Activated CD8-positive, alpha-beta T cell treated with anti-CD3 and anti-CD28 coated beads for 36 hours (primary cell): ENCODE data around the gene TEKT1. TPM values are rescaled to one million over a fixed set of nuclear protein-coding genes. Genes with fewer than 3 reads are reported as not detected.
A peak's percentile ranks its signal among the peaks of the same experiment; 100 is the strongest.
"Not testable (repeated sequence)": the region's sequence is repeated elsewhere in the genome, so short reads cannot be mapped to it uniquely, and the experiment has no call there.

Experiments
- ATAC-seq: fragments of 200-7000 bp; cut with Tn5 transposase; one replicate; pipeline ENCODE4 v1.10.0; 2021; ENCODE audit warnings: mild to moderate bottlenecking, moderate library complexity
- CTCF ChIA-PET: fragments of 350-600 bp; sonication (Branson Sonifier 250); formaldehyde crosslinking; loops from one replicate; lab custom pipeline; 2021; ENCODE audit warnings: antibody characterized with exemption; lab: Charles Lee
- POLR2A ChIA-PET: fragments of 350-600 bp; sonication (Branson Sonifier 250); formaldehyde crosslinking; loops from one replicate; lab custom pipeline; 2021; ENCODE audit warnings: antibody characterized with exemption; lab: Charles Lee
- DNase-seq: peaks from one replicate; pipeline ENCODE4 v3.0.0-alpha.2; 2020
- H3K27ac Mint-ChIP-seq: one replicate; pipeline ENCODE4 v1.8.0; 2021; ENCODE audit warnings: mild to moderate bottlenecking, mixed read lengths
- H3K27me3 Mint-ChIP-seq: one replicate; pipeline ENCODE4 v1.8.0; 2021; ENCODE audit warnings: mixed read lengths
- H3K36me3 Mint-ChIP-seq: one replicate; pipeline ENCODE4 v1.8.0; 2021; ENCODE audit warnings: low read depth, mixed read lengths
- H3K4me1 Mint-ChIP-seq: one replicate; pipeline ENCODE4 v1.8.0; 2021; ENCODE audit warnings: low read depth, mixed read lengths
- H3K4me3 Mint-ChIP-seq: one replicate; pipeline ENCODE4 v1.8.0; 2021; ENCODE audit warnings: mild to moderate bottlenecking, moderate library complexity, mixed read lengths
- H3K9me3 Mint-ChIP-seq: one replicate; pipeline ENCODE4 v1.8.0; 2021; ENCODE audit warnings: mixed read lengths
- intact Hi-C: fragments of 100-400 bp; cut with micrococcal nuclease; formaldehyde crosslinking; loops from one replicate; pipeline ENCODE4 v1.10.0; 2022
- total RNA-seq, 2 experiments: library from RNA; stranded (reverse); gene quantifications; one replicate each; pipeline ENCODE4 v1.2.3, GENCODE V29; 2021
- TF ChIP-seq, protein P1 (sequence below): fragments of 200-600 bp; IDR thresholded peaks from one replicate; pipeline ENCODE4 v1.8.0; 2022; ENCODE audit warnings: antibody characterized with exemption, mild to moderate bottlenecking

Gene TEKT1
- not detected for total RNA-seq

DNA sequence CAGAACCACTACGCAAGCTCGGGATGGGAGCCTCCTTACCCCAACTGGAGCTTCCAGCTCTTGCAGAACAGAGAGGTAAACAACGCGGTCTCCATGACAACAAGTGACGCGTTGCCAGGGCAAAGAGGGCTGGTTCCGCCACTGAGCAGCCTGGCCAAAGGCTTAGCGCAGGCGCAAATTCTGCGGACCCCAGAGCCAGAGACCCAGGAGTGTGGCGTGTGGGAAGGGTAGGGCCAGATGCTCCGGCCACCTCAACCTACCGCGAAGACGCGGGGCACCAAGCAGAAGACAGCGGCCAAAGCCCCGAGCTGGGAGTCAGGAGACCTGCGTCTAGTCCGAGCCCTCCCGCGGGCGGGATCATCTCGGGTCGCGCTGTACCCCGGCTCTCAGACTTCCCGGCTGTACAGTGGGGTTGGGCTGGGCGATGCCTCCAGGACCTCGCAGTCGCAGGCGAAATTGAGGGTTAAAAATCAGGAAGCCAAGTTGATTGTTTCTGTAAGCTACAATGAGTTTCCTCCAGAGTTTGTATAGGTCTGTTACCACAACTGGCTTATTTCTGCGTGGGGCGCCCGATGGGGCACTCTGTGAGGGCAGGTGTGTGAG lies at the start of gene TEKT1:
Gene TEKT1, minus strand, starts transcription at position 69 of the 603 bp plus-strand sequence. CDS start 1,353 bp downstream, outside the sequence.
- Mint-ChIP-seq H3K4me3 (peak within 1 kb of the TSS; percentile 59), H3K27me3 (peaks cover 44% of the 10 kb centered on the region), H3K27ac (no peak within 1 kb of the TSS), H3K9me3 (no peaks in the 10 kb centered on the region), H3K4me1 (peaks cover 12% of the 10 kb centered on the region), H3K36me3 (no peaks in the 10 kb centered on the region)
- intact Hi-C loops, result no loop called here
- ChIA-PET POLR2A (no interaction called here), CTCF (interaction anchor here (0.7 to 2.1 kb wide), 5 partner anchors 12 to 166 kb away, joined by 3 to 11 read pairs (median 4); no protein-coding TSS in a partner anchor)
- ATAC-seq (peak; percentile 80), DNase-seq (peak; percentile 79)
- TF ChIP-seq, protein P1, sequence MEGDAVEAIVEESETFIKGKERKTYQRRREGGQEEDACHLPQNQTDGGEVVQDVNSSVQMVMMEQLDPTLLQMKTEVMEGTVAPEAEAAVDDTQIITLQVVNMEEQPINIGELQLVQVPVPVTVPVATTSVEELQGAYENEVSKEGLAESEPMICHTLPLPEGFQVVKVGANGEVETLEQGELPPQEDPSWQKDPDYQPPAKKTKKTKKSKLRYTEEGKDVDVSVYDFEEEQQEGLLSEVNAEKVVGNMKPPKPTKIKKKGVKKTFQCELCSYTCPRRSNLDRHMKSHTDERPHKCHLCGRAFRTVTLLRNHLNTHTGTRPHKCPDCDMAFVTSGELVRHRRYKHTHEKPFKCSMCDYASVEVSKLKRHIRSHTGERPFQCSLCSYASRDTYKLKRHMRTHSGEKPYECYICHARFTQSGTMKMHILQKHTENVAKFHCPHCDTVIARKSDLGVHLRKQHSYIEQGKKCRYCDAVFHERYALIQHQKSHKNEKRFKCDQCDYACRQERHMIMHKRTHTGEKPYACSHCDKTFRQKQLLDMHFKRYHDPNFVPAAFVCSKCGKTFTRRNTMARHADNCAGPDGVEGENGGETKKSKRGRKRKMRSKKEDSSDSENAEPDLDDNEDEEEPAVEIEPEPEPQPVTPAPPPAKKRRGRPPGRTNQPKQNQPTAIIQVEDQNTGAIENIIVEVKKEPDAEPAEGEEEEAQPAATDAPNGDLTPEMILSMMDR, result no peak

DNA sequence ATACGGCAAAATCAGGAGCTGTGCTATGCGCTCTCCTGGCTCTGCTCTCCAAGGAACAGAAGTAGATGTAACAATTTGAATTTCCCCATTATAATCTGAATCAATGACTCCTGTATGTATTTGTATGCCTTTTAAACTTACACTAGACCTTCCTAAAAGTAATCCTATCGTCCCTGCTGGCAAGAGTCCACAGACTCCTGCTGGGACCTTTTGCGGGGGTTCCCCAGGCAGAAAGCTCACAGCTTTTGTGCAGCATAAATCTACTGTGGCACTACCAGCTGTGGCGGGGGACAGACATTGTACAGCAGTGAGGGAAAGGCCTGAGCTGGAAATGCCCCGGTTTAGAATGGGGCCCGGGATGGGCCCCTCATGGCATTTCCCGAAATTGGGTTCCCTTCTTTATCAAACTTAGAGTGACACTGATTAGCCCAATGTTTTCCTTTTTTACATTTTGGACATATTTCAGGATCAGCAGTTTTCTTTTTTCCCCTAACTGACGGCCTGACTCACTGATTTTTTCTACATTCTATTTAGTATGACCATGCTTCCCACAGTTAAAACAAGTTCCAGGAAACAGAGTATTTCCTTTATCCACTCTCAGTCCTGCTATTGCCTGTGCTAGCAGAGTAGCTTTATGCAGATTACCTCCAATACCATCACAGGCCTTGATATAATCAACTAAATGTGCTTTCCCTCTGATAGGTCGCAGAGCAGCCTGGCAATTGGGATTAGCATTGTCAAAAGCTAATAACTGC lies 47.9 kb upstream of the TEKT1 start:
- H3K4me1 Mint-ChIP-seq, ATAC-seq, H3K27me3 Mint-ChIP-seq, POLR2A ChIA-PET, H3K27ac Mint-ChIP-seq, DNase-seq, H3K4me3 Mint-ChIP-seq, H3K36me3 Mint-ChIP-seq, intact Hi-C loops: not testable (repeated sequence)
- H3K9me3 Mint-ChIP-seq, result peaks cover 12% of the 10 kb centered on the region
- CTCF ChIA-PET, result interaction anchor here (0.9 to 1.4 kb wide), 4 partner anchors 14 to 36 kb away, joined by 3 read pairs; no protein-coding TSS in a partner anchor

DNA sequence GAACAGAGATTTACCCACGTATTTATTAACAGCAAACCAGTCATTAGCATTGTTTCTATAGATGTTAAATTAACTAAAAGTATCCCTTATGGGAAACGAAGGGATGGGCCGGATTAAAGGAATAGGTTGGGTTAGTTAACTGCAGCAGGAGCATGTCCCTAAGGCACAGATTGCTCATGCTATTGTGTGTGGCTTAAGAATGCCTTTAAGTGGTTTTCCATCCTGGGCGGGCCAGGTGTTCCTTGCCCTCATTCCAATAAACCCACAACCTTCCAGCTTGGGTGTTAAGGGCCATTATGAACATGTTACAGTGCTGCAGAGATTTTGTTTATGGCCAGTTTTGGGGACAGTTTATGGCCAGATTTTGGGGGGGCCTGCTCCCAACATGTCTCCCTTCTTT lies 43.7 kb upstream of the TEKT1 start:
- H3K9me3 Mint-ChIP-seq, POLR2A ChIA-PET, ATAC-seq, H3K36me3 Mint-ChIP-seq, intact Hi-C loops, H3K27ac Mint-ChIP-seq, H3K4me1 Mint-ChIP-seq, H3K4me3 Mint-ChIP-seq, H3K27me3 Mint-ChIP-seq, DNase-seq: not testable (repeated sequence)
- CTCF ChIA-PET, result interaction anchor here (2.3 kb wide), 1 partner anchor 32 kb away, joined by 6 read pairs; no protein-coding TSS in a partner anchor

DNA sequence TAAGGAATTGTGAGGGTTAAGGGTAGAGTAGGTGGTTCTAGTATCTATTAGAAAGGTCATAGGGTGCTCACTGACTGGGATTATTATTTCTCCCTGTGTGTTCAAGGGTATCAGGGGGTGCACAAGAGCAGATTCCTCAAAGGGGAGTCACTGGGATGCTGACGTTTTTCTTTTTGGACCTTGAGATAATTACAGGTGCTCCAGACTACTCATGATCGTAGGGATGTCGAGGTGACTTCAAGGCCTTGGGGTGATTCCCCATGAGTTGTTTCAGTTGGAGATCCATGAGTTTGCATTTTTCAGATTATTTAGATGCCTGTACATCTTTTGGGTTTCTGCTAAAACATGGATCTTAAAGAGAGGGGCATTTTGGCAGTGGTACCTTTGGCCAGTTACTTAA lies 41.4 kb upstream of the TEKT1 start:
- TF ChIP-seq, protein P1, result no peak
- Mint-ChIP-seq H3K27me3 (peaks cover 8% of the 10 kb centered on the region), H3K27ac (no peak overlapping the region), H3K4me1 (no peaks in the 10 kb centered on the region), H3K9me3 (no peaks in the 10 kb centered on the region), H3K4me3 (no peak overlapping the region), H3K36me3 (no peaks in the 10 kb centered on the region)
- ChIA-PET CTCF (interaction anchor here (1.5 to 2.3 kb wide), 2 partner anchors 30 to 38 kb away, joined by 4 to 6 read pairs; no protein-coding TSS in a partner anchor), POLR2A (no interaction called here)
- ATAC-seq (no peak), DNase-seq (no peak)
- intact Hi-C loops, result no loop called here

DNA sequence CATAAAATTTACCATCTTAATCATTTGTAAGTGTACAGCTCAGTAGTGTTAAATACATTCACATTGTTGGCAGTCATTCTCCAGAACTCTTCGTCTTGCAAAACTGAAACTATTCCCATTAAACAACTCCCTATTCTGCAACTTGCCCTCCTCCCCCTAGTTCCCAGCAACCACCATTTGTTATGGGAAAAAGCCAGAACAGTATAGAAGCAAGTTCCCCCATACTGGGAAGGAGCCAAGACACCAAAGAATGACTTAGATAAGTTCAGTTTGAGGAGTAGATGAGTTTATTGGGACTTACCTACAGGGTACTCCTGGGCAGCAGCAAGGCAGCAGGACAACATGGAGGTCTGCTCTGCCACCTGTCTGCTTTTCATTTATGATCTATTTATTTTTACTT lies 39.3 kb upstream of the TEKT1 start:
- no peaks in the 10 kb centered on the region for H3K36me3 Mint-ChIP-seq
- no peaks in the 10 kb centered on the region for H3K9me3 Mint-ChIP-seq
- TF ChIP-seq, protein P1, result no peak
- intact Hi-C loops, result no loop called here
- H3K27me3 Mint-ChIP-seq, result peaks cover 13% of the 10 kb centered on the region
- ChIA-PET CTCF (no interaction called here), POLR2A (no interaction called here)
- no peaks in the 10 kb centered on the region for H3K4me1 Mint-ChIP-seq
- H3K27ac Mint-ChIP-seq, result no peak overlapping the region
- ATAC-seq, result no peak
- H3K4me3 Mint-ChIP-seq, result no peak overlapping the region
- DNase-seq, result no peak
